GM21737 (cell line): Measurements from ENCODE around the gene TIGAR.

ENCODE experiments used
- ATAC-seq: cut with Tn5 transposase; IDR thresholded peaks from one replicate; pipeline ENCODE4 v1.9.1; 2021; ENCODE audit warnings: mild to moderate bottlenecking, moderate library complexity; ENCODE audit not compliant: unreplicated experiment

Gene TIGAR

GRCh38 chr12:4372653-4373052 lies 51.6 kb downstream of the TIGAR start:
- ATAC-seq: no peak

- no peak for ATAC-seq
Measured at GRCh38 chr12:4375449-4375848, 54.4 kb downstream of the TIGAR start.

- no peak for ATAC-seq
Measured at GRCh38 chr12:4378772-4379171, 57.8 kb downstream of the TIGAR start.

GRCh38 chr12:4379405-4379804 lies 58.4 kb downstream of the TIGAR start, which contains the start of gene FGF23:
Gene FGF23 (minus strand): TSS chr12:4379712. CDS start chr12:4379582, 130 bp downstream.
- no peak for ATAC-seq

GRCh38 chr12:4380332-4380731 lies 59.3 kb downstream of the TIGAR start:
- no peak for ATAC-seq

GRCh38 chr12:4383304-4383865 lies 62.4 kb downstream of the TIGAR start:
- ATAC-seq: no peak

GRCh38 chr12:4386801-4387200 lies 65.8 kb downstream of the TIGAR start:
- ATAC-seq: no peak

- ATAC-seq: no peak
Measured at GRCh38 chr12:4387607-4388006, 66.6 kb downstream of the TIGAR start.

- no peak for ATAC-seq
Measured at GRCh38 chr12:4388032-4388431, 67.0 kb downstream of the TIGAR start.

GRCh38 chr12:4388662-4389061 lies 67.6 kb downstream of the TIGAR start:
- ATAC-seq: no peak

- ATAC-seq: no peak
Measured at GRCh38 chr12:4392223-4392742, 71.3 kb downstream of the TIGAR start.

GRCh38 chr12:4393211-4393610 lies 72.2 kb downstream of the TIGAR start:
- no peak for ATAC-seq

GRCh38 chr12:4395818-4396217 lies 74.8 kb downstream of the TIGAR start:
- ATAC-seq: no peak

GRCh38 chr12:4401117-4401516 lies 80.1 kb downstream of the TIGAR start:
- no peak for ATAC-seq

GRCh38 chr12:4402996-4403395 lies 82.0 kb downstream of the TIGAR start:
- no peak for ATAC-seq
